ENCODE data around the gene DDX54.

Gene DDX54

DNA sequence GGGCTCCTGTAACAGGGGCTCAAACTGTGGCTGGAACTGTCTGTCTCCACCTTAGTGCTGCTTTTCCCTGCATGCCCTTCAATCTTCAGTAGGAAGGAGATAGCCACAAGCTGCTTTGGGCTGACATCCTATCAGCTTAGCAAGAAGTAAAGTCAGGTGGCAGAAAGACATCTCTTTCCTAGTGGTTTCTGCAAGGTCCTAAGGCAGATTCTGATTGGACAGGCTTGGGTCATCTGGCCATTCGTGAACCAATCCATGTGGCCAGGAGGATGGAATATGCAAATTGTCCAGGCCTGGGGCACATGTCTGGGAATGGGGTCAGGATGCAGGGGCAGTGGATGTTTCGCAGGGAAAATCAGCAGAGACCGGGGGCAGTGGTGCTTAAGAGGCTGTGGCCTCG is 5.5 kb upstream of the DDX54 start:
- DNase-seq (ENCODE audit: low spot score) = no peak

DNA sequence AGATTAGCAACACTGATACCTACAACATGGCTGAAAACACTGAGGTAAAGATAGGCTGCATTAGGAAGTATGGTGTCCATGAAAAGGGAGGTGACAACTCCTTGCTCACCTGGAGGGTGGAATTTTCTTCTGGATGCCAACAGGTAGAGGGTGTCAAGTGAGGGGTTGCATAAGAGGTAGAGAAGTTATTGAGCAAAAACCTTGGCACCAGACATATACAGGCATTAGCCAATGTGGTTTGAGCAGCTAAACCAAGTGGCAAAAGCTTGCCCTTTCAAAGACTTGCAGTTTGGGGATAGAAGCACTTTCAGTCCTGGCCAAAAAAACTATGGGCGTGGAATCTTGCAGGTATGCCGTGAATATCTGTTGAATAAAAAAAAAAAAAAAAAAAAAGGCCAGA is 4.1 kb upstream of the DDX54 start:
- no peak for DNase-seq (ENCODE audit: low spot score)

DNA sequence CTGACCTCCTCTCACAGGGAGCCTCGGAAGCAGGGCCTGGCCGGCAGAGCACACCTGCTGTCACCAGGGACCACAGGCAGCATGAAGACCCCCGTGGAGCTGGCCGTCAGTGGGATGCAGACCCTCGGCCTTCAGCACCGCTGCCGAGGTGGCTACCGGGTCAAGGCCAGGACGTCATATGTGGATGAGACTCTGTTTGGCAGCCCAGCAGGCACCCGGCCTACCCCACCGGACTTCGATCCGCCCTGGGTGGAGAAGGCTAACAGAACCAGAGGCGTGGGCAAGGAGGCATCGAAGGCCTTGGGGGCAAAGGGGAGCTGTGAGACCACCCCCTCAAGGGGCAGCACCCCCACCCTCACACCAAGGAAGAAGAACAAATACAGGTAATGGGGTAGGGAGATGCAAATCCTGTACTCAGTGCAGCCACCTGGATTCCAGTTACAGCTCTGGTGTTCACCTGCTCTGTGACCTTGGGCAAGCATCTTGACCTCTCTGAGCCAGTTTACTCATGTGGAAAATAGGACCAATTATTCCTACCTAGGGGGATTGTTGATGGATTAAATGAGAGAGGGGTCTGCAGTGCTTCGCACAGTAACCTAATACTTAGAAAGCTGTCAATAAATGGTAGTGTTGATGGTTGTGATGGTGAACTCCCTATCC is 1.5 kb upstream of the DDX54 start:
- DNase-seq (ENCODE audit: low spot score) = no peak

DNA sequence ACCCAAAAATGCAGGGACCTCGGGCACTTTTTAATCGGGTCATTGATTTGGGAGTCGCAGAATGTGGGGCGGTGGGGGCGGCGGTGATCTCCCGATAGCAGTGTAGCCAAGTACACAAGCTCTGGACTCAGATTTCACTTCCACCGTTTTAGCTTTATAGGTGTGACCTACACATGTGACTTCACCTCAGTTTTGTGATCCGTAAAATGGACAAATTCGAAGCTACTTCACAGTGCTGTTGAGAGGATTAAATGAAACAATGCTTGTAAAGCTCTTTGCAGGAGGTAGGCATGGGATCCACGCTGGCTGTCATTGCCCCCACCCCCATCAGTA is 721 bp upstream of the DDX54 start:
- DNase-seq (ENCODE audit: low spot score) = no peak

DNA sequence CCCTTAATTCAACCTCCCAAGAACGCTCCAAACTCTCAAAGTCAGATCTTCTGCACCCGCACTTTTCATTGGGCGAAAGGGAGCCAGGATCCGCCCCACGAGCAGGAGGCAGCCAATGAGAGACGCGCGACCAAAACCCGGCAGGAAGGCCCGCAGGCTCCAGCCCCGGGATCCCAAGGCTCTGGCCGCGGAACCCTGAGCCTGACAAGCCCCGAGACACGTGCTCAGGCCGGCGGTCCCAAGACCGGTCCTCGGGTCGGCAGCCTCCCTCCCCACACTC is 438 bp downstream of the DDX54 start:
- peak; percentile 98 for DNase-seq (ENCODE audit: low spot score)

DNA sequence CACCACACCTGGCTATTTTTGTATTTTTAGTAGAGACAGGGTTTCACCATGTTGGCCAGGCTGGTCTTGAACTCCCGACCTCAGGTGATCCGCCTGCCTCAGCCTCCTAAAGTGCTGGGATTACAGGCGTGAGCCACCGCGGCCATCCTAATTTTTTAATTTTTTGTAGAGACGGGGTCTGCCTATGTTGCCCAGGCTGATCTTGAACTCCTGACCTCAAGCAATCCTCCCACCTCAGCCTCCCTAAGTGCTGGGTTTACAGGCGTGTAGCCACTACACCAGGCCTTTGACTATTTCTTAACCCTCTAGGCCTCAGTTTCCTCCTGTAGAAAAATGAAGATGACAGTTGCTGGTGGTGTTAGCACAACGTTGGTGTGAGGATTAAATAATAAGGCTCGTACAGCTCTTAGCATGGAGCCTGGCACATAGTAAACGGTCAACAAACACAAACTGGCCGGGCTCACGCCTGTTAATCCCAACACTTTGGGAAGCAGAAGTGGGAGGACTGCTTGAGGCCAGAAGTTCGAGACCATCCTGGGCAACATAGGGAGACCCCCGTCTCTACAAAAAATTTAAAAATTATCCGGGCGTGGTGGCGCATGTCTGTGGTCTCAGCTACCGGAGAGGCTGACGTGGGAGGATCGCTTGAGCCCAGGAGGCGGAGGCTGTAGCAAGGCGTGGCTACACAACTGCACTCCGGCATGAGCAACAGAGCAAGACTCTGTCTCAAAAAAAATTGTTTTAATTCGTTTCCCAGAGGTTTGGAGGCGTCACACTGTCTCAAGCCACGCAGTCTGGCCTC is 979 bp downstream of the DDX54 start:
- no peak for DNase-seq (ENCODE audit: low spot score)

DNA sequence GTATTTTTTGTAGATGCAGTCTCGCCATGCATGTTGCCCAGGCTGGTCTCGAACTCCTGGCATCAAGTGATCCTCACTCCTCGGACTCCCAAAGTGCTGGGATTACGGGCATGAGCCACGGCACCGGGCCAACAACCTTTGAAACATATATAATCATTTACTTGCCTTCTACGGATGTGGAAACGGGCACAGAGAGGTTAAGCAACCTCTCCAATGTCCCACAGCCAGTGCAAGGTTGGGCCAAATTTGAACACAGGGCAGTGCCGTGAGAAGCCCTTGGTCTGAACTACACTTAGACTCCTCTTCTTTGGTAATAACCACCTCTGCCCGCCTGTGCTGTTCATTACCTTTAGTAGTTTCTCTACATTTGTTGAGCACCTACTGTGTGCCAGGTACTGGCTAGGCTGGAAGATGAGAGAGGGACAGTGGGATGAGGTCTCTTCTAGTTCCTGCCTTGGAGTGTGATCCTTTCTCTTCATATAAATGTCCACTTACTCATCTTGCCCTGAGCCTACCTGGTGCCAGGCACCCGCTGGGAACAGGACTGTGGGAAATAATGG is 2.2 kb downstream of the DDX54 start:
- DNase-seq (ENCODE audit: low spot score) = no peak

DNA sequence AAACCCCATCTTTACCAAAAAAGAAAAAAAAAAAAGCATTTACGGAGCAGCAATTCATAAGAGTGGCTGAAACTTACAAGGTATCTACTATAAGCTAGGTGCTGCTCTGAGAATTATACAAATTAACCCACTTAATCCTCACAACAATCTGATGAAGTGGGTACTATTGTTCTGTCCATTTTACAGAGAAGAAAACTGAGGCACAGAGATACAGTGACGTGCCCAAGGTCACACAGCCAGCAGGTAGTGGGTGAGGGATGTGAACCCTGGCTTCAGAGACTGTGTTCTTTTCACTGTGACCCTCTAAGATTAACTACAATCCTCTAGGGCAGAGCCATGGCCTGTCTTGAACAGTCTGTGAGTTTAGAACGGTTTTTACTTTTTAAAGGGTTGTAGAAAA is 3.3 kb downstream of the DDX54 start:
- DNase-seq (ENCODE audit: low spot score) = no peak

DNA sequence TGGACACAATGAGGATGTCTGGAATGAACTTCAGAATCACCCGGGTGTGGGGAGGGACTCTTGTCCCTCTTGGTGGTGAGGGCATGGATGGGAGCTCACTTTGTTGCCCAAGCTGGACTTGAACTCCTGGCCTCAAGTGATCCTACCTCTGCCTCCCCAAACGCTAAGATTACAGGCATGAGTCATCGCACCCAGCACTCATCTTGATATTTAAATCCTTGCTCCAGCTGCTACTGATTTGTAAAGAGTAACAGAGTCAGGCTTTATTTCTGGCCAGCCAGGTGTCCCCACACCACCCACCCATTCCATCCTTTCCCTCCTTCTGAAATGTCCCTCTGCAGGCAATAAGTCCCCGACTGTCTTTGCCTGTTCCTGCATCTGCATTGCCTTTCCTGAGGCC is 4.9 kb downstream of the DDX54 start:
- no peak for DNase-seq (ENCODE audit: low spot score)

DNA sequence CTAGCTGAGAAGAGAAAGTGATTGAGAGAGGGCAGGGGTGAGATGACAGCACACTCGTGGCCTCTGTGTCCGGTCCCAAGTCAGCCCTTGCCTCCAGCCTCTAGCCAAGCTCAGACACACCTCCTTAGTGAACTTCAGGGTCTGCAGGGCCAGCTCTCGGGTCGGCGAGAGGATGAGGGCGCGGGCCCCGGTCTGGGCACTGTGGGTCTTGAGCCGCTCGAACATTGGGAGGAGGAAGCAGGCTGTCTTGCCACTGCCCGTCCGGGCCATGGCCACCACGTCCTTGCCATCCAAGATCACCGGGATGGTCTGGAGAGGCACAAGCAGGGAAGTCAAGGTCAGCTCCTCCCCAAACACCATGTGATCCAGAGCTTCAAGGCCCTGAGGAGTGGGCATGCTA is 6.3 kb downstream of the DDX54 start:
- no peak for DNase-seq (ENCODE audit: low spot score)

DNA sequence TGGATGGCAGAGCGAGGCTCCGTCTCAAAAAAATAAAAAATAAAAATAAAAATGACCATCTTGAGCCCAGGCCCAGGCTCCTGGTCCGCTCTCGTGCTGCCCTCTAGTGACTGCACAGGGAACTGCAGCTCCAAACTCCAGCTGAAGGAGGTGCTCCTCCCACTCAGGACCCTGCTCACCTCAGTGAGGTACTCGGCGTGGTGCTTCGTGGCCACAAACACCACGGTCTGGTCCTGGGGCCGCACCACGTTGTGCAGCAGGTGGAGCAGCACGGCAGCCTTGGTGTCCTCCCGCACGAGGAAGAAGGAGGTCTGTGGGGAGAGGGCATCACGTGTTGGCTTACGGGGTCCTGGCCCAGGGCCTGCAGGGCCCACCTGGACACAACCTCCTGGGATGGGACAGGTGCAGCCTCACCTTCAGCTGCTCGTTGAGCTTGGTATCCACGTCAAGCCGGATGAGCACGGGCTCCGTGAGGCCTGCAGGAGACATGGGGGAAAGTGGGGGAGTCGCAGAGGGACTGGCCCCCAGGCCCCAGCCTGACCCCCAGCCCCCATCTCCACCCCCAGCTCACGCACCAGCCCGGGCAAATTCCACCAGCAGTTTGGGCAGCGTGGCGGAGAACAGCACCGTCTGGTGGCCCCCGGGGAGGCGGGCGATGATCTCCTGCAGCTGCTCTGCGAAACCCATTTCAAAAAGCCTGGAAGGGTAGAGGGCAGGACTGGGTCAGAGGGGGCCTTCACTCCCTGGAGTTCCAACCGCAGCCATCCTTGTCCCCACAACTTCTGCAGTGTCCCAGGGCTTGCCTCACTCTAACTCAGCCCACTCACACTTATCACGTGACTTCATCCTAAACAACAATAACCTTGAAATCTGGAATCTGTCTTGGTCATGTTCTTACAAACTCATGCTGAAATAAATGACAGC is 10.6 kb downstream of the DDX54 start:
- DNase-seq (ENCODE audit: low spot score) = peak; percentile 91

DNA sequence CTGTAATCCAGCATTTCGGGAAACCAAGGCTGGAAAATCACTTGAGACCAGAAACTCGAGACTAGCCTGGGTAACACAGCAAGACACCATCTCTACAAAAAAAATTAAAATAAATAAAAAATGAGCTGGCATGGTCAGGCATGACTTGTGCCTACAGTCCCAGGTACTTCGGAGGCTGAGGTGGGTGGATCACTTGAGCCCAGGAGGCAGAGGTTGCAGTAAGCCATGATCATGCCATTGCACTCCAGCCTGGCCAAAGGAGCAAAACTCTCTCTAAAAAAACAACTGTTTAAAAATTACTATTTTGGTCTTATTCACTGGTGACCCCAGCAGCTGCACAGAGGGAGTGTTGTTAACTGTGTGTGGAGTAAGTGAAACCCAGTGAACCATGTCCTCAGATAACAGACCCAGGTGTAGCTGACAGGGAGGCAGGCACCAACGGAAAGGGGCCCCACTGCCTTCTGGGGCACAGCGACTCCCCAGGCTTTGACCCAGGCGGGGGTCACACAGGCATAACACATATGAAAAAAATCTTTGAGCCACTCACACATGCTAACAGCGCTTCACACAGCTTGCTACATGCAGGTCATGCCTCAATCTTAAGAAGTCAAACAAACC is 12.1 kb downstream of the DDX54 start:
- no peak for DNase-seq (ENCODE audit: low spot score)

DNA sequence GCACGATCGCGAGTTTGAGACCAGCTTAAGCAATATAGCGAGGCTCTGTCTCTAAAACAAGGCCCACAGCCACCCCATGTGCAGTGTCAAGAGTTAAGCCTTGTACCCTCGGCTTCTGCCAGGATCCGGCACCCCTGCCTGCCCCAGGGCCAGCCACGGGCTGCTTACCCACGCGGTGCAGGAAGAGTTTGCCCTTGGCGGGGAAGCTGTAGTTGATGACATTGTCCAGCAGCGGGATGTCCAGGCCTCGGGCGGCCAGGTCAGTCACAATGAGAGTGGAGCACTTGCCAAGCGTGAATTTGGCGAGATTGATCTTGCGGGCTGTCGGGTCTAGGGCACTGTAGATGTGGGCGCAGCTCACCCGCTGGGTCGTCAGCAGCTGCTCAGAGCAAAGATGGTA is 13.1 kb downstream of the DDX54 start:
- no peak for DNase-seq (ENCODE audit: low spot score)

DNA sequence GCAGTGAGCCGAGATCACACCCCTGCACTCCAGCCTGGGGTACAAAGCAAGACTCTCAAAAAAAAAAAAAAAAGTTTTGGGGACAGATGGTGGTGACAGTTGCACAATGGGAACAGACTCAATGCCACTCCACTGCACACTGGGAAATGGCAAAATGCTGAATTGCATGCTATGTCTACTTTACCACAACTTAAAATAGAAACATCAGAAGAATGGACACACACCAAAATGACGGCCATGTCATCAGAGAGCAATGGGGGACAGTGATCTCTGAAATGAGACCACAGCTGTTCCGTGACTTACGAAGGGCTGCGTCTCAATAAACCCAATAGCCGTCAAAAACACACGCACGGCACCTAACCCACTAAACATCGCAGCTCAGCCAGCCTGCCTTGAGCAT is 13.7 kb downstream of the DDX54 start:
- DNase-seq (ENCODE audit: low spot score) = no peak

DNA sequence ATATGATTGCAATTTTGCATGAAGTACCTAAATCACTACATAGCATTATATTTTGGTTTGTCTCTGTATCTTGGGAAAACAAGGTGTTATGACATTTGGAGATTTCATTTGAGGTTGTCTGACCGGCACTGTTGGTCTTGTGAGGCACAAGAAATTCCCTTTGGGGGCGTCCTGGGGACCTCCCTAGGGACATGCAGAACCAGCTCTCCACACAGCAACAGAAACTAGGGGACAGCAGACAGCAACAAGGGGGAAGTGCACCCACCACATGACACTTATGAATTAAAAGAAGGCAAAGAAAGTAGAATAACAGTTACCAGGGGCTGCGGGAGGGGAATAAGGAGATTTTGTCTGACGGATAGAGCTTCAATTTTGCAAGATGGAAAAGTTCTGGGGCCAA is 14.4 kb downstream of the DDX54 start:
- DNase-seq (ENCODE audit: low spot score) = no peak

DNA sequence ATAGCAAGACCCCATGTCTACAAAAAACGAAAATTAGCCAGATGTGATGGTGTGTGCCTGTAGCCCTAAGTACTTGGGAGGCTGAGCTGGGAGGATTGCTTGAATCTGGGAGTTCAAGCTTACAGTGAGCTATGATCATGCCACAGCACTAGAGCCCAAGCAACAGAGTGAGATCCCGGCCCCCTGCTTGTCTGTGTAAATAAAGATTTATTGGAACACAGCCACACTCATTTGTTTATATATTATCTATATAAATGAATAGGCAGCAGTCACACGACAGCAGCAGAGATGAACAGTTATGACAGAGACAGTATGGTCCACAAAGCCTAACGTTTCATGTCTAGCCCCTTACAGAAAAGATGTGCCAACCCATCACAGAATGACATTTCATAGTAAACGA is 14.8 kb downstream of the DDX54 start:
- DNase-seq (ENCODE audit: low spot score) = no peak

DNA sequence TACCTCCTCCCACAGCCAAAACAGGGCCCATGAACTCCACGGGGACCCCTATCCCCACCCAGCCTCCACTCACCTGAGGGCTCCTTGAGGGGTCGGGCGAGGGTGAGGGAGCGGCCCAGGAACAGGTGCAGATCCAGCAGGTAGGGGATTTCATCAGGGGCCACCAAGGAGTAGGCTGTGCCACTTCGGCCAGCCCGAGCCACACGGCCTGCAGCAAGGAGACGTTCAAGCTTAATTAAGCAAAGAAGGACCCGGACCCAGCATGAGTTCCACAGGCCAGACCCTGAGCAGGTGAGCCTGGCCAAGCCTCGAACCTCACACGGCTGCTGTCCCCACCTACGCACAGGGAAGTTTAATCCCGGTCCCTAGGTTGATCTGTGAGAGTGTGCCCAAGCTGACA is 15.6 kb downstream of the DDX54 start:
- DNase-seq (ENCODE audit: low spot score) = no peak

DNA sequence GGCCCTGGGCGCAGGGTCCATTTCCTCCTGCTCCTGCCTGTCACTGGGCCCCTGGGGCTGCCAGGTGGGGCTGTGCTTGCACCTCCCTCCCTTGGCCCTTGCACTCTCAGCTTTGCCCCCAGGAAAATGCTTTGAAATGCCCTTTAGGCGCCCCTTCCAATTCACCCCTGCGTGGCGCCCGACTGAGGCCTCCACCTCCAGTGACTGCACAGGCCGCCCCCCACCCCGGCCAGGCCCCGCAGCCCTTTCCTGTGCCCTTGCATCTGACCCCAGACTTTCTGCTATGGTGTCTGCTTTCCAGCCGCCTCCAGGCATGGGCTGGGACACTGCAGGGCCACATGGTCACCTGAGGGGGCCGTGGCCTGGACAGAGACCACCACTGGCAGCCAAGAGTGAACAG is 17.4 kb downstream of the DDX54 start:
- no peak for DNase-seq (ENCODE audit: low spot score)

DNA sequence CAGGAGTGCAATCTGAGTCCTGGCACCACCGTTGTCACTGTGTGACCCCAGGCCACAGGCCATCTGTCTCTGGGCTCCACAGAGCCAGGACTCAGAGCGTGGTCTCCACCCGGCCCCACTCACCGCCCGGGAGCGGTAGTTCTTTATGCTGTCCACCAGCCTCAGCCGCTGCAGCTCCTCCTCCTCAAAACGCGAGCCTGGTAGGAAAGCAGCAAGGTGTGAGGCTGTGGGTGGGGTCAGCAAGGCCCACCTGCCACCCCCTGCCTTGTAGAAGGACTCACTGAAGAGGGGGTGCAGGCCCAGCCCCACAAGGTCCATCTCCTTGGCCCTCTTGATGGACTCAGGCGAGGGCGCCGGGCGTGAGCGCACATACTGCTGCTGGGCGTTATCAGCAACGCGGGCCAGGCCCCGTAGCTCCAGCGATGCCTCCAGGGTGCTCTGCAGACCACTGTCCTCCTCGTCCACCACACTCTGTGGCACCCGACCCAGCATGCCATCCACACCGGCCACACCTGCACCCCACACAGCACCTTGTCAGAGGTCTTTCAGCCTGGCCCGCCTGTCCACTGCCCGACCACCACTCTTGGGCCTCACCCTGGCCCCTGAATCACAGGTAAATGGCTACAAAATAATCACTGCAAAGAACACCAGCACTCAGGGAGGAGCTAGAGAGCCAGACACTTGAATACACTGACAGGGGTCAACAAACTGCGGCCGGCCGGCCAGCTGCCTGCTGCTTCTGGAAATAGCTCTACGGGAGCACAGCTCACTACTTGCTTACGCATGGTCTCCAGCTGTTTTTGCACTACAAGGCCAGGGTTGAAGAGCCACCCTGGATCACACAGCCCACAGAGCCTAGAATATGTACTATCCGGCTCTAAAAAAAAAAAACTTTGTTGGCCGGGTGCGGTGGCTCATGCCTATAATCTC is 19.5 kb downstream of the DDX54 start:
- DNase-seq (ENCODE audit: low spot score) = no peak

DNA sequence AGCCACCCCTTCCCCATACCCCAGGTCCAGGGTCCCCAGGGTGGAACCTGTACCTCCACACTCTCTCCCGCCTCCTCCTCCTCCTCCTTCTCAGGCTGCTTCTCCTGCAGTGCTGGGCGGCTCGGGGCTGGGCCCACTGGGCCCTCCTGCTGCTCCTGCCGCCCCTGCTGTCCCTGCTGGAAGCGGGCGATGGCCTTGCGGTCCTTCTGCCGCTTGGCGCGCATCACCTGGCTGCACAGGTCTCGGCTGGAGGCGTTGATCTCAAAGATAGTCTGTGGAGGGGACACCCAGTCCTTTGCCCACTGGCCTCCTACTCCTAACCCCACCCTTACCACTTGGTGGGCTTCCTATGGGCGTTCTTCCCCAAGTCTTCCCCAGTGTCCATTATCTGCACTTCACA is 21.3 kb downstream of the DDX54 start:
- no peak for DNase-seq (ENCODE audit: low spot score)

DNA sequence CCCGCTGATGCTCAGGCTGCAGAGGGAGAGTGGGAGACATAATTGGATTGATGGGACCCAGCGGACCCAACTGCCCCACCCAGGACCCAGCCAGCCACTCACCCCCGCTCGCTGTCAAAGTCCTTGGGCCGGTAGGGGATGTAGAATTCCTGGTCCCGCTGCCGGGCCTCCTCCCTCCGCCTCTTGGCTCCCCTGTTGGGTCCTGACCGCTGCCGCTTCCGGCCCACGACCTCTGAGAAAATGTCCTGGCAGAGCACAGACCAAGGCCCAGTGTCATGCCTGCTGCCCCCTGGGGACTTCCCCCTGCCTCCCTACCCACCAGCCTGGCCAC is 22.3 kb downstream of the DDX54 start:
- no peak for DNase-seq (ENCODE audit: low spot score)
